ENCODE measurements around the gene MACROD2. TPM values are rescaled to one million over a fixed set of nuclear protein-coding genes. Genes with fewer than 3 reads are reported as not detected.

The MACROD2 gene
- total RNA-seq, 4 donors from 2014 or later = 10.0 to 24.0 (median 17.0) TPM

DNA sequence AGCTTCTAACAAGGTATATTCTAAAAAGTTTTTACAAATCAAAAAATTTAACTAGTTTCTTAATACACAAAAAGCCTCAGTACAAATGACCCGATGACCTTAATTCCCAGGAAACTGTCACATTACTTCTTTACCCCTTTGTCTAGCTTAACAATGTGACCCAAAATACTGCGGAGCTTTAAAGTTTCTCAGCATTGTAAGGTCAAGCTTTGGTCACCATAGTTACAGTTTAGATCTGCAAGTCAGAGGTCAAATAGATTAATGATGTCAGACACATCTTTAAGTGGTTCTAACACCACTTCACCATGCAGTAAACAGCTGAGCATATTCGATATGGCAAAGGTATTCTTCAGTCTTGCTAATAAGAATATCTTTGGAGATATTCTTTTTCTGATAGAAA lies 378.9 kb downstream of the MACROD2 start:
- no peak for DNase-seq (ENCODE audit: low spot score in 2 of 2)
- no peak for TF ChIP-seq POLR2A (IDR thresholded peaks at IDR 0.05)
- TF ChIP-seq, protein P1, sequence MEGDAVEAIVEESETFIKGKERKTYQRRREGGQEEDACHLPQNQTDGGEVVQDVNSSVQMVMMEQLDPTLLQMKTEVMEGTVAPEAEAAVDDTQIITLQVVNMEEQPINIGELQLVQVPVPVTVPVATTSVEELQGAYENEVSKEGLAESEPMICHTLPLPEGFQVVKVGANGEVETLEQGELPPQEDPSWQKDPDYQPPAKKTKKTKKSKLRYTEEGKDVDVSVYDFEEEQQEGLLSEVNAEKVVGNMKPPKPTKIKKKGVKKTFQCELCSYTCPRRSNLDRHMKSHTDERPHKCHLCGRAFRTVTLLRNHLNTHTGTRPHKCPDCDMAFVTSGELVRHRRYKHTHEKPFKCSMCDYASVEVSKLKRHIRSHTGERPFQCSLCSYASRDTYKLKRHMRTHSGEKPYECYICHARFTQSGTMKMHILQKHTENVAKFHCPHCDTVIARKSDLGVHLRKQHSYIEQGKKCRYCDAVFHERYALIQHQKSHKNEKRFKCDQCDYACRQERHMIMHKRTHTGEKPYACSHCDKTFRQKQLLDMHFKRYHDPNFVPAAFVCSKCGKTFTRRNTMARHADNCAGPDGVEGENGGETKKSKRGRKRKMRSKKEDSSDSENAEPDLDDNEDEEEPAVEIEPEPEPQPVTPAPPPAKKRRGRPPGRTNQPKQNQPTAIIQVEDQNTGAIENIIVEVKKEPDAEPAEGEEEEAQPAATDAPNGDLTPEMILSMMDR (IDR thresholded peaks at IDR 0.05) = no peak
- intact Hi-C loops (cut with DNase I; ENCODE audit: low total_unique reads) = no loop called here
- WGBS, 2 donors = 69 to 78% methylated on average over 3 of the region's 3 CpGs
- H3K4me3 ChIP-seq (ENCODE audit: low read depth, poor library complexity, severe bottlenecking) = no peak overlapping the region

- no peak overlapping the region for H3K4me3 ChIP-seq (ENCODE audit: low read depth, poor library complexity, severe bottlenecking)
- TF ChIP-seq, protein P1 (IDR thresholded peaks at IDR 0.05) = no peak
- TF ChIP-seq POLR2A (IDR thresholded peaks at IDR 0.05) = no peak
- intact Hi-C loops (cut with DNase I; ENCODE audit: low total_unique reads) = loop anchor here (5.0 kb wide), 1 partner anchor 1112 kb away; no protein-coding TSS in a partner anchor
- WGBS, 2 donors = 72 to 79% methylated on average over 4 of the region's 4 CpGs
- DNase-seq (ENCODE audit: low spot score in 2 of 2) = no peak
Observed at GRCh38 chr20:14375416-14375985, 380.2 kb downstream of the MACROD2 start.

- no peak for TF ChIP-seq POLR2A (IDR thresholded peaks at IDR 0.05)
- TF ChIP-seq, protein P1 (IDR thresholded peaks at IDR 0.05) = no peak
- no peak overlapping the region for H3K4me3 ChIP-seq (ENCODE audit: low read depth, poor library complexity, severe bottlenecking)
- no peak for DNase-seq (ENCODE audit: low spot score in 2 of 2)
- intact Hi-C loops (cut with DNase I; ENCODE audit: low total_unique reads) = loop anchor here (5.0 kb wide), 1 partner anchor 1109 kb away; no protein-coding TSS in a partner anchor
Observed at GRCh38 chr20:14378326-14378725, 383.0 kb downstream of the MACROD2 start.

GRCh38 chr20:14383335-14383734 lies 388.0 kb downstream of the MACROD2 start:
- WGBS, 2 donors = 49 to 52% methylated on average over 5 of the region's 5 CpGs
- intact Hi-C loops (cut with DNase I; ENCODE audit: low total_unique reads) = no loop called here
- no peak for DNase-seq (ENCODE audit: low spot score in 2 of 2)
- TF ChIP-seq, protein P1 (IDR thresholded peaks at IDR 0.05) = no peak
- no peak for TF ChIP-seq POLR2A (IDR thresholded peaks at IDR 0.05)
- H3K4me3 ChIP-seq (ENCODE audit: low read depth, poor library complexity, severe bottlenecking) = no peak overlapping the region

GRCh38 chr20:14384416-14385175 lies 389.3 kb downstream of the MACROD2 start:
- intact Hi-C loops (cut with DNase I; ENCODE audit: low total_unique reads) = no loop called here
- DNase-seq (ENCODE audit: low spot score in 2 of 2) = no peak
- 13 to 19% methylated on average over 1 of the region's 1 CpG for WGBS, 2 donors
- TF ChIP-seq, protein P1 (IDR thresholded peaks at IDR 0.05) = no peak
- no peak for TF ChIP-seq POLR2A (IDR thresholded peaks at IDR 0.05)
- H3K4me3 ChIP-seq (ENCODE audit: low read depth, poor library complexity, severe bottlenecking) = no peak overlapping the region
